Inflammatory macrophage (primary cell): ENCODE data around the gene LRRC4C.

Experiments used
- DNase-seq, 2 donors: peaks; one replicate each; pipeline ENCODE4 v3.0.0-alpha.2; 2020 to 2022

LRRC4C gene

DNA sequence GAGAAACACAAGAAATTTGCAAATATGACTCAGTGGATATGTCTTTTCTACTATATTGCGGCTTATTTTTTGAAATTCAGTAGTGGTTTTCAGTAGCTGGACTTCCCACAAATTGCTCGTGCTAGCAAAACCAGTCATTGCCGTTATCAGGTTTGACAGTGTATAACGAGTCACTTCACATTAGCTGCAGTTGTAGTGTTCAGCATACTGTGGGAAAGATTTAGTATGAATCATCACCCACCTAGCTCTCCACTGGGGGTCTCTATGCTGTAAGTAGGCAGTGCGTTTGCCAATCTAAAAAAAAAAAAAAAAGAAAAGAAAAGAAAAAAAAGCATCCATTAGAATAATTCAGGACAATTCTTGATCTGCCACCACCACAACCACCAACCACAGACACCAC, 1318.9 kb downstream of the LRRC4C start:
- no peak for DNase-seq

- no peak for DNase-seq
Measured at GRCh38 chr11:40139536-40139935, 1319.9 kb downstream of the LRRC4C start.

DNA sequence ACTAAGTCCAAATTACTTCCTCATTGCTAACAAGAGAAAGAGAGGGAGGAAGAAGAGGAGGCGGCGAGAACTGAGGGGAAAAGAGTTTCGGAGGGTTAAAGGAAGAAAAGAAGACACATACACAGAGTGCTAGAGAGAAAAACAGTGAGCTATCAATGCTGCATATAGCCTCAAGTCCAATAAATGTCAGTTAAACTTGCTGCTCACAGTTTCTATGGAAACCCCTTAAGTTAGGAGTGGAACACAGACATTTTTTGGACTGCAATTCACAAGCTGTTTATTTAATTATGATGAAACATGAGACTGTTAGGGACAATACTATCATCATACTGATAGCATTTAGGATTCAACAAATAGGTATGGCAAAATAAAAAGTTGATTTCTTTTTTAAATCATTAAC, 1320.4 kb downstream of the LRRC4C start:
- DNase-seq = no peak

GRCh38 chr11:40134820-40135570, 1324.5 kb downstream of the LRRC4C start:
- no peak for DNase-seq

DNA sequence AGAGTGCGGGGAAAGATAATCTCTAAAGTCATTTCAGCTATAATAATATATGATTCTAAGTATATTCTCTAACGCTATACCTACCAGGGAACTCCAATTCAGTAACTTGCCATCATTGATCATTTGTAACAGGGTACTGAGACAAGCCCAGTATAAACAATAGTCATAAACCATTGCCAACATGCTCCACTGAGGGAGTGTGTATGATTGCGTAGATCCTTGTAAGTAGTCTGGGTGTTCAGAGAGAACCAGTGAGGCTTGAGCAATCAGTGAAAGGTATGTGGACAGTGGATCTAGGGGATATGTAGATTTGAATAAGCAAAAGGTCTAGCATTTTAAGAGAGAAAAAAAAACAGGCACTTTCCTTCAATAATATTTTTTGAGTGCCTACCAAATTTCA, 1326.0 kb downstream of the LRRC4C start:
- no peak for DNase-seq

- DNase-seq = no peak
Measured at GRCh38 chr11:40132912-40133311, 1326.5 kb downstream of the LRRC4C start.

DNA sequence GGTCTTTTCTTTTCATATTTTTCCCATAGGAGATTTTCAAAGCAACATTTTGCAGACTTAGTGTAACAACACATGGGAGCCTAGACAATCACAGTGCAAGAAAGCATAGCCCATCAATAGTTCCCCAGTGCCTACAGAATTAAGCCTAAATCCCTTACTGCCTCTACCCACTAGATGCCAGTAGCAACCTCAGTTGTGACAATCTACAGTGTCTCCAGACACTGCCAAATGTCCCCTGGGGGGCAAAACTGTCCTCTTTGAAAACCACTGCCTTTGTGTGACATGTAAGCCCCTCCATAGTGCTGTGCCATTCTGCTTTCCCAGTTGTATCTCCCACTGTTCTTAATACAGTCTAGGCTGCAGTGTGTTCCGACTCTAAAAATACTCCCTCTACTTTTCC, 1329.0 kb downstream of the LRRC4C start:
- no peak for DNase-seq

GRCh38 chr11:40129266-40129665, 1330.2 kb downstream of the LRRC4C start:
- no peak for DNase-seq

- peak in 1 of 2 donors; percentile 2 for DNase-seq
Measured at GRCh38 chr11:40125054-40125453, 1334.4 kb downstream of the LRRC4C start.

DNA sequence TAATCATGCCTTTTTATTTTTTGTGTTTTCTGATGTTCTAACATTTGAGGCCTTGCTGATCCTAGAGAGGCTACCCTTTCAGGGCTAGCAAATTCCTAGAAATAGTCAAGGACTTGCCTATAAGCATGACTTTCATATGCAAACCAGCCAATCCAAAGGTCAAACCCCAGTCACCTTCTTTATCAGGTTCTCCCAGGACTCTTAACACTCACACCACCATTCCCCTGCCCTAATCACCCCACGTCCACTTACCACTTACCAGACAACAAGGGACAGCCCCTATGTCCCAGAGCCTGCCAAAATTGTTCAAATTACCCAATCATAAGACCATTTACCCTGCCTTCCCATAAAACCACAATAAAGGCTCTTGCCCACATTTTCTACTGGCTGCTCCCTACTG, 1339.8 kb downstream of the LRRC4C start:
- DNase-seq = no peak

- no peak for DNase-seq
Measured at GRCh38 chr11:40118780-40119179, 1340.7 kb downstream of the LRRC4C start.

DNA sequence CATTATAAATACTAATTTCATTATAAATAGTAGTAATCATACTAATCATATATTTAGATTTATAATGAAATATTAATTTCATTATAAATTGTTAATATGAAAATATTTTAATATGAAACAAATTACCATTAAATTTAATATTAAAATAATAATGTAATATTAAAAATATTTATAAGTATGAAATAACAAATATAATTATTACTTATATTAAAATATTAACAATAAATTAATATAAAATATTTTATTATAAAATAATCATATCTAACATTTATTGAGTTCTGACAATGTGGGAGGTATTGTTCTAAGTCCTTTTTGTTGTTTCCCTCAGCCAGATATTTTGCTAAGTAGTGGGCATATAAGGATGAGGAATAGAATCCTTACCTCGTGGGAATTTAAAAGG, 1341.4 kb downstream of the LRRC4C start:
- no peak for DNase-seq

- no peak for DNase-seq
Measured at GRCh38 chr11:40104941-40105550, 1354.4 kb downstream of the LRRC4C start.

DNA sequence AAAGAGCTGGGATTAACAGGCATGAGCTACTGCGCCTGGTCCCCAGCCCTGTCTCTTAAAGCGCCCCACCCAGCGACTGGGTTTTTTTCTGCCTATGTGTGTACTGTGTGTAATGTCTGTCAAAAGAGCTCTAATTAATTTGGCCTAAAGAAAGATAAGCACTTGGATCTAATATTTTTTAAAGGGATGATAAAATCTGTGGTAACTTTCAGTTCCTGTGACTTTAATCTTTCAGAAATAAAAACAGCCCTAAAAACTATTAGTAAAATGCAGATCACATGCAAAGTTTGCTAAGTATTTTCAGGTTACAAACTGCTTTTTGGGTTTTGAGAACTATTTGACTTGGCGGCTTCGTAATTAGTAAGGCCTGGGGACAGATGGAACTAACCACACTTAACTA, 1358.7 kb downstream of the LRRC4C start:
- DNase-seq = no peak

DNA sequence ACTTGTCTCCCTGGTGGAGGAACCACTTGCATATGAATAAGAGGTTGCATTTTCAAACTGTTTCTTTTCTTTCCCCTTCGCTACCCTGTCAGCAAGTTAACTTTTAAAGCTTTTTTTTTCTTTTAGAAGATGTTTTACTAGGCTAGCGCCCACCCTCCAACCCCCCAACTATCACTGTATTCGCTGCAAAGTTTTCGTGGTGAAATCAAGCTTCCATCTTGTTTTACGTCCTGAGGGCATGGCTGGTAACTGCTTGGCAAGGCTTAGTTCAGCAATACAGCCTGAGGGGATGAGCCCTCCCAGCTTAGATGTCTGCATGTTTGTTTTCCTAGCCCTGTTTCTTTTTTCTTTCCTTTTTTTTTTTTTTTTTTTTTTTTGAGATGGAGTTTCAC, 1359.3 kb downstream of the LRRC4C start:
- DNase-seq = no peak

GRCh38 chr11:40099426-40100161, 1359.9 kb downstream of the LRRC4C start:
- DNase-seq = no peak

- DNase-seq = no peak
Measured at GRCh38 chr11:40095446-40095845, 1364.0 kb downstream of the LRRC4C start.

- no peak for DNase-seq
Measured at GRCh38 chr11:40094954-40095353, 1364.5 kb downstream of the LRRC4C start.

- no peak for DNase-seq
Measured at GRCh38 chr11:40080434-40080833, 1379.0 kb downstream of the LRRC4C start.
